Liver (tissue), 3 donors: ENCODE measurements around the gene HMSD.

Experiments
- CTCF ChIP-seq: fragments of 150-350 bp; IDR thresholded peaks from 2 replicates; pipeline ENCODE4 v1.5.1; 2017; ENCODE audit warnings: improper control_type of control experiment, low read depth, low read length; ENCODE audit not compliant: missing input control
- EGR1 ChIP-seq, 2 donors: IDR thresholded peaks; 2 replicates each; pipeline ENCODE4 v1.6.1; 2016 to 2018; ENCODE audit warnings: antibody characterized with exemption in 2 of 2, low read depth in 2 of 2
- FOXA1 ChIP-seq: IDR thresholded peaks from 2 replicates; pipeline ENCODE4 v1.6.1; 2016; ENCODE audit warnings: antibody characterized with exemption
- GABPA ChIP-seq, 2 donors: IDR thresholded peaks in 1 of 2; conservative IDR thresholded peaks in 1 of 2; 2 replicates each; pipeline ENCODE4 v1.6.1; 2016; ENCODE audit warnings: antibody characterized with exemption in 2 of 2, mild to moderate bottlenecking in 1 of 2, moderate library complexity in 1 of 2
- HNF4A ChIP-seq, 2 donors: conservative IDR thresholded peaks; 2 replicates each; pipeline ENCODE4 v1.6.1; 2016; ENCODE audit warnings: antibody characterized with exemption in 2 of 2, mild to moderate bottlenecking in 2 of 2
- REST ChIP-seq: IDR thresholded peaks from 2 replicates; pipeline ENCODE4 v1.6.1; 2016; ENCODE audit warnings: antibody characterized with exemption, mild to moderate bottlenecking
- RXRA ChIP-seq, 2 donors: IDR thresholded peaks; 2 replicates each; pipeline ENCODE4 v1.6.1; 2017 to 2018; ENCODE audit warnings: antibody characterized with exemption in 2 of 2, mild to moderate bottlenecking in 1 of 2
- TAF1 ChIP-seq: conservative IDR thresholded peaks from 2 replicates; pipeline ENCODE4 v1.6.1; 2016; ENCODE audit warnings: antibody characterized with exemption, mild to moderate bottlenecking
- YY1 ChIP-seq: IDR thresholded peaks from 2 replicates; pipeline ENCODE4 v1.6.1; 2016; ENCODE audit warnings: antibody characterized with exemption, mild to moderate bottlenecking
- ZBTB33 ChIP-seq: IDR thresholded peaks from 2 replicates; pipeline ENCODE4 v1.6.1; 2016; ENCODE audit warnings: antibody characterized with exemption
- TF ChIP-seq, protein P1 (sequence below): IDR thresholded peaks from 2 replicates; pipeline ENCODE4 v1.6.1; 2016; ENCODE audit warnings: antibody characterized with exemption
- TF ChIP-seq, protein P2 (sequence below): IDR thresholded peaks from 2 replicates; pipeline ENCODE4 v1.6.1; 2016; ENCODE audit warnings: antibody characterized with exemption
- donor health status: healthy.
- donor health status: healthy.

GRCh38 chr18:63928331-63928730 lies 20.8 kb upstream of the HMSD start:
- TF ChIP-seq ZBTB33 = no peak
- no peak for TF ChIP-seq YY1
- TF ChIP-seq HNF4A (conservative IDR thresholded peaks at IDR 0.05) = no peak
- no peak for TF ChIP-seq CTCF
- TF ChIP-seq, protein P1, sequence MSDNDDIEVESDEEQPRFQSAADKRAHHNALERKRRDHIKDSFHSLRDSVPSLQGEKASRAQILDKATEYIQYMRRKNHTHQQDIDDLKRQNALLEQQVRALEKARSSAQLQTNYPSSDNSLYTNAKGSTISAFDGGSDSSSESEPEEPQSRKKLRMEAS = no peak
- TF ChIP-seq EGR1 (IDR thresholded peaks at IDR 0.05; ENCODE audit: low read depth in 2 of 2) = no peak
- TF ChIP-seq GABPA (IDR thresholded peaks at IDR 0.05 in 1 of 2, conservative IDR thresholded peaks at IDR 0.05 in 1 of 2) = no peak
- no peak for TF ChIP-seq TAF1
- no peak for TF ChIP-seq FOXA1
- TF ChIP-seq RXRA (IDR thresholded peaks at IDR 0.05) = no peak
- TF ChIP-seq, protein P2, sequence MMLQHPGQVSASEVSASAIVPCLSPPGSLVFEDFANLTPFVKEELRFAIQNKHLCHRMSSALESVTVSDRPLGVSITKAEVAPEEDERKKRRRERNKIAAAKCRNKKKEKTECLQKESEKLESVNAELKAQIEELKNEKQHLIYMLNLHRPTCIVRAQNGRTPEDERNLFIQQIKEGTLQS = no peak
- TF ChIP-seq REST = no peak
